Pulmonary artery endothelial cell (primary cell): ENCODE measurements around the gene PLS1. TPM values are rescaled to one million over a fixed set of nuclear protein-coding genes. Genes with fewer than 3 reads are reported as not detected.

ENCODE experiments used
- total RNA-seq: library from RNA; depleted of rRNA; stranded (reverse); fragments of >200 nt; gene quantifications from 2 replicates; pipeline ENCODE4 v1.2.3, GENCODE V29; 2014

Gene PLS1
- total RNA-seq, 1 donor from 2014 or later = 3.4 TPM

Other genes with a start within 250 kb of the PLS1 start
- gene XRN1, start 148.4 kb upstream of the PLS1 start, total RNA-seq = 56.1 and 61.8 TPM in 2 replicates
- gene ATR, start 17.7 kb upstream of the PLS1 start, total RNA-seq = 27.4 and 39.9 TPM in 2 replicates
- 14.5 and 15.0 TPM in 2 replicates for gene TRPC1, start 127.6 kb downstream of the PLS1 start, total RNA-seq